A549 (cell line): ENCODE measurements around the gene ASAP2.

Experiments
- CEBPB ChIP-seq, 2 experiments: fragments of >200 bp in 1 of 2; sonication (Bioruptor Twin) in 1 of 2; formaldehyde crosslinking in 1 of 2; IDR thresholded peaks; 2 replicates each; pipeline ENCODE4 v1.6.1; 2012 to 2016
- HOXA7 ChIP-seq: fragments of 250-450 bp; sonication (Bioruptor Pico); IDR thresholded peaks from 2 replicates; pipeline ENCODE4 v1.5.0; 2020; ENCODE audit warnings: mild to moderate bottlenecking, moderate library complexity
- JUN ChIP-seq, 2 experiments: fragments of >200 bp; sonication (Bioruptor Twin); formaldehyde crosslinking; IDR thresholded peaks; 2 replicates in 1 of 2; 3 replicates in 1 of 2; pipeline ENCODE4 v1.6.1; 2016 to 2017
- KDM5A ChIP-seq: fragments of 200-600 bp; sonication (generic); IDR thresholded peaks from 2 replicates; pipeline ENCODE4 v1.6.1; 2016; ENCODE audit warnings: antibody characterized with exemption, mild to moderate bottlenecking
- MYC ChIP-seq: IDR thresholded peaks from 2 replicates; pipeline ENCODE4 v1.6.1; 2012; ENCODE audit warnings: mild to moderate bottlenecking, inconsistent platforms, low read length, improper control_type of control experiment, borderline replicate concordance
- POLR2A ChIP-seq: IDR thresholded peaks from 2 replicates; pipeline ENCODE4 v1.6.1; 2012; ENCODE audit warnings: mild to moderate bottlenecking, low read length
- POLR2AphosphoS2 ChIP-seq: conservative IDR thresholded peaks from 2 replicates; pipeline ENCODE4 v1.6.1; 2012; ENCODE audit warnings: low read length, improper control_type of control experiment, inconsistent platforms
- RFX5 ChIP-seq: fragments of 450-650 bp; IDR thresholded peaks from 2 replicates; pipeline ENCODE4 v1.7.1; 2014; ENCODE audit warnings: antibody characterized with exemption, mild to moderate bottlenecking, moderate library complexity
- TFCP2L1 ChIP-seq: fragments of 250-450 bp; sonication (Bioruptor Pico); IDR thresholded peaks from 2 replicates; pipeline ENCODE4 v1.5.0; 2021; ENCODE audit warnings: mild to moderate bottlenecking
- TF ChIP-seq, protein P1 (sequence below): fragments of >200 bp; sonication (Bioruptor Twin); formaldehyde crosslinking; IDR thresholded peaks from 3 replicates; pipeline ENCODE4 v1.5.1; 2016
- TF ChIP-seq, protein P2 (sequence below): fragments of 250-450 bp; sonication (Bioruptor Pico); IDR thresholded peaks from 2 replicates; pipeline ENCODE4 v1.5.0; 2021; ENCODE audit warnings: mild to moderate bottlenecking, moderate library complexity, borderline replicate concordance

DNA sequence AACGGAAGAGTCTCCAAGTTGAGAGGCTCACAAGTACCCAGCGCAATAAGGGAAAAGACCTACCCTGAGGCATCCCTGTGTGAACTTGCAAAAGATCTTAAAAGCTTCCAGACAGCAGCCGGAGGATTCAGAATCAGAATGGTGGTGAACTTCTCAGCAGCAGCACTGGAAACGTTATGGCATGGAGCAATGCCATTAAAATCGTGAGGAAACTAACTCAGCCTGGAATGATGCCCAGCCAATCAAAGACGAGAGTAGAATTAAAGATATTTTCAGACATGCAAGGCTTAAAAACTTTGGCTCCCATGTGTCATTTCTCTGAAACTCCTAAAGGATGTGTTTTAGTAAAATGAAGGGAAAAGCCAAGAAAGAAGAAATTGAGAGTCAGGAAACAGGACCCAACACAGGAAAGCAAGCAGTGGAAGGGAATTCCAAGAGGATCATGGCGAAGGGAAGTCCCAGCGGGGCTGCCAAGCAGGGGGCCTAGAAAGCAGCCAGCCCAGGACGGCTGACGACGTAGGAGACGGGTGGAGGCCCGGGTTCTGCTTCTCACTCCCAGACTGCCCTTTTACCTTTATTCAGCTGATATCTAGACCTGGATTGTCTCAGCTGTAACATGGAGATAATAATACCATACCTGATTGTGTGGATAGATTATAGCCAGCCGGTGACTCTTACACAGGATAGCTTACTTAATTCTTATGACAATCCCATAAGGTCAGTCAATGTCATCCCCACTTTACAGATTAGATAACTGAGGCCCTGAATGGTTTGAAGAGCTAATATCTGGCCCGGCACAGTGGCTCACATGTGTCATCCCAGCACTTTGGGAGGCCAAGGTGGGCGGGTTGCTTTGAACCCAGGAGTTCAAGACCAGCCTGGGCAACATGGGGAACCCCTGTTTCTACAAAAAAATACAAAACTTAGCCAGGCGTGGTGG is 92.8 kb downstream of the ASAP2 start:
- TF ChIP-seq, protein P1, sequence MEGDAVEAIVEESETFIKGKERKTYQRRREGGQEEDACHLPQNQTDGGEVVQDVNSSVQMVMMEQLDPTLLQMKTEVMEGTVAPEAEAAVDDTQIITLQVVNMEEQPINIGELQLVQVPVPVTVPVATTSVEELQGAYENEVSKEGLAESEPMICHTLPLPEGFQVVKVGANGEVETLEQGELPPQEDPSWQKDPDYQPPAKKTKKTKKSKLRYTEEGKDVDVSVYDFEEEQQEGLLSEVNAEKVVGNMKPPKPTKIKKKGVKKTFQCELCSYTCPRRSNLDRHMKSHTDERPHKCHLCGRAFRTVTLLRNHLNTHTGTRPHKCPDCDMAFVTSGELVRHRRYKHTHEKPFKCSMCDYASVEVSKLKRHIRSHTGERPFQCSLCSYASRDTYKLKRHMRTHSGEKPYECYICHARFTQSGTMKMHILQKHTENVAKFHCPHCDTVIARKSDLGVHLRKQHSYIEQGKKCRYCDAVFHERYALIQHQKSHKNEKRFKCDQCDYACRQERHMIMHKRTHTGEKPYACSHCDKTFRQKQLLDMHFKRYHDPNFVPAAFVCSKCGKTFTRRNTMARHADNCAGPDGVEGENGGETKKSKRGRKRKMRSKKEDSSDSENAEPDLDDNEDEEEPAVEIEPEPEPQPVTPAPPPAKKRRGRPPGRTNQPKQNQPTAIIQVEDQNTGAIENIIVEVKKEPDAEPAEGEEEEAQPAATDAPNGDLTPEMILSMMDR = no peak
- no peak for TF ChIP-seq POLR2A
- no peak for TF ChIP-seq RFX5
- no peak for TF ChIP-seq TFCP2L1 (CRISPR knock-in tag)
- TF ChIP-seq POLR2AphosphoS2 = no peak
- no peak for TF ChIP-seq MYC
- no peak for TF ChIP-seq JUN (IDR thresholded peaks at IDR 0.05)
- no peak for TF ChIP-seq CEBPB (IDR thresholded peaks at IDR 0.05)
- TF ChIP-seq KDM5A = no peak
- TF ChIP-seq HOXA7 = no peak
- TF ChIP-seq, protein P2, sequence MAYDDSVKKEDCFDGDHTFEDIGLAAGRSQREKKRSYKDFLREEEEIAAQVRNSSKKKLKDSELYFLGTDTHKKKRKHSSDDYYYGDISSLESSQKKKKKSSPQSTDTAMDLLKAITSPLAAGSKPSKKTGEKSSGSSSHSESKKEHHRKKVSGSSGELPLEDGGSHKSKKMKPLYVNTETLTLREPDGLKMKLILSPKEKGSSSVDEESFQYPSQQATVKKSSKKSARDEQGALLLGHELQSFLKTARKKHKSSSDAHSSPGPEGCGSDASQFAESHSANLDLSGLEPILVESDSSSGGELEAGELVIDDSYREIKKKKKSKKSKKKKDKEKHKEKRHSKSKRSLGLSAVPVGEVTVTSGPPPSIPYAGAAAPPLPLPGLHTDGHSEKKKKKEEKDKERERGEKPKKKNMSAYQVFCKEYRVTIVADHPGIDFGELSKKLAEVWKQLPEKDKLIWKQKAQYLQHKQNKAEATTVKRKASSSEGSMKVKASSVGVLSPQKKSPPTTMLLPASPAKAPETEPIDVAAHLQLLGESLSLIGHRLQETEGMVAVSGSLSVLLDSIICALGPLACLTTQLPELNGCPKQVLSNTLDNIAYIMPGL (CRISPR knock-in tag) = no peak
